A549 (cell line): ENCODE results near the gene ZNF862. TPM values are rescaled to one million over a fixed set of nuclear protein-coding genes. Genes with fewer than 3 reads are reported as not detected.

Experiments
- ATAC-seq, 2 experiments: fragments of 200-7000 bp in 1 of 2; fragments of >200 bp in 1 of 2; cut with Nextera tagmentation in 1 of 2; cut with Tn5 transposase in 1 of 2; 3 replicates each; pipeline versions ENCODE4 v1.8.0 to v1.9.1; 2018 to 2020; ENCODE audit warnings: mild to moderate bottlenecking in 1 of 2, moderate library complexity in 1 of 2
- CTCF ChIA-PET: fragments of 300-600 bp; sonication (Branson Sonifier 250); formaldehyde crosslinking; extraction: SDS; loops from one replicate; lab custom pipeline; 2021; ENCODE audit warnings: antibody characterized with exemption, inconsistent platforms; lab: Yijun Ruan, JAX
- POLR2A ChIA-PET: fragments of 350-600 bp; formaldehyde crosslinking; extraction: SDS; loops from one replicate; lab custom pipeline; 2021; ENCODE audit warnings: antibody characterized with exemption, inconsistent platforms; lab: Yijun Ruan, JAX
- DNase-seq, 2 experiments: peaks; one replicate each; pipeline versions ENCODE4 v3.0.0 to v3.0.0-alpha.2; 2011 to 2016; ENCODE audit warnings: low read depth in 1 of 2, low spot score in 1 of 2
- FAIRE-seq: peaks from 2 replicates; lab custom pipeline; 2011; peaks lifted over from hg19 to GRCh38; lab: Jason Lieb, UNC
- H3K27ac ChIP-seq, 2 experiments: fragments of >200 bp; sonication (Bioruptor Twin); formaldehyde crosslinking; 3 replicates each; pipeline ENCODE4 v1.5.1; 2016 to 2017
- H3K4me1 ChIP-seq: fragments of >200 bp; sonication (Bioruptor Twin); formaldehyde crosslinking; 3 replicates; pipeline ENCODE4 v1.6.1; 2016
- H3K4me2 ChIP-seq: fragments of >200 bp; sonication (Bioruptor Twin); formaldehyde crosslinking; 3 replicates; pipeline ENCODE4 v1.6.1; 2016
- H3K4me3 ChIP-seq: fragments of >200 bp; sonication (Bioruptor Twin); formaldehyde crosslinking; 3 replicates; pipeline ENCODE4 v1.5.1; 2016
- H3K9me3 ChIP-seq: fragments of >200 bp; sonication (Bioruptor Twin); formaldehyde crosslinking; 3 replicates; pipeline ENCODE4 v1.6.1; 2016
- CBX8 ChIP-seq: fragments of 200-600 bp; sonication (generic); IDR thresholded peaks from 2 replicates; pipeline ENCODE4 v1.6.1; 2016
- CEBPB ChIP-seq, 2 experiments: fragments of >200 bp in 1 of 2; sonication (Bioruptor Twin) in 1 of 2; formaldehyde crosslinking in 1 of 2; IDR thresholded peaks; 2 replicates each; pipeline ENCODE4 v1.6.1; 2012 to 2016
- CHD2 ChIP-seq: fragments of 150-350 bp; IDR thresholded peaks from 2 replicates; pipeline ENCODE4 v1.6.1; 2014; ENCODE audit warnings: low read length; ENCODE audit not compliant: partially characterized antibody
- CHD4 ChIP-seq: fragments of 200-600 bp; sonication (generic); IDR thresholded peaks from 2 replicates; pipeline ENCODE4 v1.6.1; 2016; ENCODE audit warnings: antibody characterized with exemption, mild to moderate bottlenecking, borderline replicate concordance
- ESRRA ChIP-seq: fragments of 150-350 bp; IDR thresholded peaks from 2 replicates; pipeline ENCODE4 v1.6.1; 2014; ENCODE audit warnings: mild to moderate bottlenecking, low read length, borderline replicate concordance
- HEYL ChIP-seq: fragments of 250-450 bp; sonication (Bioruptor Pico); IDR thresholded peaks from 2 replicates; pipeline ENCODE4 v1.8.0; 2021; ENCODE audit warnings: mild to moderate bottlenecking, moderate library complexity
- HOXA7 ChIP-seq: fragments of 250-450 bp; sonication (Bioruptor Pico); IDR thresholded peaks from 2 replicates; pipeline ENCODE4 v1.5.0; 2020; ENCODE audit warnings: mild to moderate bottlenecking, moderate library complexity
- JUNB ChIP-seq: fragments of >200 bp; sonication (Bioruptor Twin); formaldehyde crosslinking; IDR thresholded peaks from 2 replicates; pipeline ENCODE4 v1.6.1; 2016
- MAX ChIP-seq: IDR thresholded peaks from 2 replicates; pipeline ENCODE4 v1.6.1; 2012
- RARB ChIP-seq: fragments of 250-450 bp; sonication (Bioruptor Pico); IDR thresholded peaks from 2 replicates; pipeline ENCODE4 v1.8.0; 2021; ENCODE audit warnings: mild to moderate bottlenecking, moderate library complexity
- RCOR1 ChIP-seq: fragments of 150-350 bp; IDR thresholded peaks from 2 replicates; pipeline ENCODE4 v1.6.1; 2014; ENCODE audit warnings: antibody characterized with exemption, low read length, low read depth
- REST ChIP-seq: fragments of 200-600 bp; sonication (generic); IDR thresholded peaks from 2 replicates; pipeline ENCODE4 v1.6.1; 2016; ENCODE audit warnings: antibody characterized with exemption, mild to moderate bottlenecking, moderate library complexity
- RFX5 ChIP-seq: fragments of 450-650 bp; IDR thresholded peaks from 2 replicates; pipeline ENCODE4 v1.7.1; 2014; ENCODE audit warnings: antibody characterized with exemption, mild to moderate bottlenecking, moderate library complexity
- SREBF2 ChIP-seq: fragments of 450-650 bp; IDR thresholded peaks from 2 replicates; pipeline ENCODE4 v1.6.1; 2014; ENCODE audit warnings: mild to moderate bottlenecking, moderate library complexity
- USF2 ChIP-seq: fragments of 450-650 bp; IDR thresholded peaks from 2 replicates; pipeline ENCODE4 v1.6.1; 2014; ENCODE audit warnings: antibody characterized with exemption
- ZNF302 ChIP-seq: fragments of 250-450 bp; sonication (Bioruptor Pico); IDR thresholded peaks from 2 replicates; pipeline ENCODE4 v1.9.0; 2021; ENCODE audit warnings: inconsistent platforms, mild to moderate bottlenecking, moderate library complexity
- ZSCAN20 ChIP-seq: fragments of 250-450 bp; sonication (Bioruptor Pico); IDR thresholded peaks from 2 replicates; pipeline ENCODE4 v1.8.0; 2022; ENCODE audit warnings: mild to moderate bottlenecking, moderate library complexity
- WGBS: methylation state at CpG from one replicate; pipeline ENCODE4 v1.1.6; 2017; ENCODE audit errors: missing lambda C conversion rate; 5-methylcytosine and 5-hydroxymethylcytosine counted together
- polyA plus RNA-seq, 4 experiments: library from polyadenylated mRNA; depleted of rRNA in 3 of 4; stranded (reverse); fragments of >200 nt; fragmentation: RNase III in 1 of 4; extraction: RNeasy Plus Mini Kit Qiagen cat#74134 plus additional on column Dnase treatment in 1 of 4; gene quantifications; 2 replicates in 3 of 4; 3 replicates in 1 of 4; pipeline ENCODE4 v1.2.3, GENCODE V29; 2011 to 2017
- TF ChIP-seq, protein P1 (sequence below): fragments of >200 bp; sonication (Bioruptor Twin); formaldehyde crosslinking; IDR thresholded peaks from 2 replicates; pipeline ENCODE4 v1.6.1; 2016
- TF ChIP-seq, protein P2 (sequence below): fragments of 250-450 bp; sonication (Bioruptor Pico); IDR thresholded peaks from 2 replicates; pipeline ENCODE4 v1.5.0; 2020; ENCODE audit warnings: low read depth, mild to moderate bottlenecking, moderate library complexity

Gene ZNF862
- polyA plus RNA-seq, 2 of the 4 experiments (the other 2 are of a cell fraction): 3.9 to 8.0 TPM

DNA sequence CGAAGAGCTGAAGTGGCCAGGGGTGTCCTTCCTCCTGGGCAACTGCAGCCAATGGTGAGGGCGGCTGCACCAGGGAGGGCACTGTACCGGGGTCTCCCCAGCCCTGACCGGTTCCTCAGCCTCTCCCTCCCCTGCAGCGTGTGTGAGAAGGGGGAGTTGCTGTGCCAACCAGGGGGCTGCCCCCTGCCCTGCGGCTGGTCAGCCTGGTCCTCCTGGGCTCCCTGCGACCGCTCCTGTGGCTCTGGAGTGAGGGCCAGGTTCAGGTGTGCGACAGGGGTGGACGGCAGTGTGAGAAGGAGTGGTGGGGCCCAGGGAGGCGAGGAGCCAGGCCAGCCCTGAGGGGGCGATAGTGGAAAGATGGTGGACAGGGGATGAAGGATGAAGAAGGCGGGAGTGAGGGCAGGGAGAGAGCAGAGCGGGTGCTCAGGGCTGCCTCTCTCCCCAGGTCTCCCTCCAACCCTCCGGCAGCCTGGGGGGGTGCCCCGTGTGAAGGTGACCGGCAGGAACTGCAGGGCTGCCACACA is 34.6 kb upstream of the ZNF862 start:
- POLR2A ChIA-PET: no interaction called here
- ATAC-seq (no peak), DNase-seq (no peak), FAIRE-seq (no peak)
- TF ChIP-seq MAX (no peak), USF2 (no peak), SREBF2 (no peak), REST (no peak)
- TF ChIP-seq, protein P1, sequence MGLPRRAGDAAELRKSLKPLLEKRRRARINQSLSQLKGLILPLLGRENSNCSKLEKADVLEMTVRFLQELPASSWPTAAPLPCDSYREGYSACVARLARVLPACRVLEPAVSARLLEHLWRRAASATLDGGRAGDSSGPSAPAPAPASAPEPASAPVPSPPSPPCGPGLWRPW: no peak
- 52% methylated on average over 11 of the region's 17 CpGs for WGBS
- Histone ChIP-seq H3K9me3 (no peaks in the 10 kb centered on the region), H3K4me2 (no peak overlapping the region), H3K27ac (no peak overlapping the region), H3K4me3 (no peak overlapping the region), H3K4me1 (no peaks in the 10 kb centered on the region)
- CTCF ChIA-PET: interaction anchor here (0.8 to 0.9 kb wide), 2 partner anchors 13 to 62 kb away, joined by 3 to 4 read pairs; no protein-coding TSS in a partner anchor

DNA sequence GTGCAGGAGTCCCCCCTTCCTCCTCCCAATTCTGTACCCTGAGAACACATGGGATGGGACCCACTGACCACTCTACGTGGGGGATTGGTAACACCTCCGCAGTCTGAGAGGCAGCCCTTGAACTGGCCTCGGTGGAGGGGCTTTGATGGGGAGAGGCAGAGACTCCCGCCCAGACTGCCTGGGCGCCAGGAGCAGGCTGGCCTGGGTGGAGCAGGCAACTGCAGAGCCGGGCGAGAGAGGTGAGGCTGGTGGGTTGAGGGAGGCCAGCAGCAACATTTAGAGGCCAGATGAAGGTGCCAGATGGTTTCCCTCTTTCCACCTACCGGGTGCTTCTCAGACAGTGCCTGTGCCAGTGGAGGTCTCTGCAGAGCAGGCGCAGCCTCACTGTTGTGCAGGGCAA is 34.1 kb upstream of the ZNF862 start:
- no peak for FAIRE-seq
- no peak; a peak in 2 of 6 replicates for ATAC-seq
- DNase-seq: no peak
- Histone ChIP-seq H3K4me1 (no peaks in the 10 kb centered on the region), H3K4me2 (no peak overlapping the region), H3K4me3 (no peak overlapping the region), H3K9me3 (no peaks in the 10 kb centered on the region), H3K27ac (no peak overlapping the region)
- TF ChIP-seq RFX5 (no peak), ZSCAN20 (CRISPR knock-in tag) (no peak), CBX8 (no peak), JUNB (no peak), RARB (CRISPR knock-in tag) (no peak), ZNF302 (no peak), RCOR1 (no peak), HEYL (CRISPR knock-in tag) (no peak), USF2 (no peak), ESRRA (no peak), HOXA7 (no peak)
- WGBS: 76% methylated on average over 6 of the region's 9 CpGs
- ChIA-PET POLR2A (no interaction called here), CTCF (no interaction called here)

- Histone ChIP-seq H3K4me2 (no peak overlapping the region), H3K4me3 (no peak overlapping the region), H3K27ac (no peak overlapping the region), H3K4me1 (no peaks in the 10 kb centered on the region), H3K9me3 (no peaks in the 10 kb centered on the region)
- DNase-seq (no peak), FAIRE-seq (no peak), ATAC-seq (no peak)
- 28% methylated on average over 11 of the region's 16 CpGs for WGBS
- ChIA-PET CTCF (interaction anchor here (0.7 to 5.4 kb wide), 27 partner anchors 9 to 470 kb away, joined by 3 to 30 read pairs (median 4); partner anchors contain the start of genes ZNF467 and ZNF862), POLR2A (no interaction called here)
- TF ChIP-seq, protein P2, sequence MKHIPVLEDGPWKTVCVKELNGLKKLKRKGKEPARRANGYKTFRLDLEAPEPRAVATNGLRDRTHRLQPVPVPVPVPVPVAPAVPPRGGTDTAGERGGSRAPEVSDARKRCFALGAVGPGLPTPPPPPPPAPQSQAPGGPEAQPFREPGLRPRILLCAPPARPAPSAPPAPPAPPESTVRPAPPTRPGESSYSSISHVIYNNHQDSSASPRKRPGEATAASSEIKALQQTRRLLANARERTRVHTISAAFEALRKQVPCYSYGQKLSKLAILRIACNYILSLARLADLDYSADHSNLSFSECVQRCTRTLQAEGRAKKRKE (CRISPR knock-in tag): no peak
- TF ChIP-seq CHD4 (no peak), CEBPB (IDR thresholded peaks at IDR 0.05) (no peak), CHD2 (no peak)
Measured at GRCh38 chr7:149806726-149807125, 31.4 kb upstream of the ZNF862 start.
